ENCODE measurements around the gene AK5.
"Not testable (repeated sequence)": the region's sequence is repeated elsewhere in the genome, so short reads cannot be mapped to it uniquely, and the experiment has no call there.

The AK5 gene

GRCh38 chr1:77514921-77515776, 233.3 kb downstream of the AK5 start:
- H3K27ac ChIP-seq (ENCODE audit: low read length) = peak overlapping the region; percentile 30
- H3K4me3 ChIP-seq (ENCODE audit: low read length) = peak overlapping the region; percentile 34; the same call in 1 of the 2 replicates
- H3K27me3 ChIP-seq (ENCODE audit: insufficient read depth, low read length) = no peaks in the 10 kb centered on the region
- peaks cover 22% of the 10 kb centered on the region for H3K4me1 ChIP-seq (ENCODE audit: insufficient read depth, low read length)
- peak overlapping the region; percentile 68; the same call in 1 of the 2 replicates for H3K9ac ChIP-seq (ENCODE audit: low read depth, low read length)
- H3K36me3 ChIP-seq (ENCODE audit: insufficient read depth, low read depth, low read length) = no peaks in the 10 kb centered on the region
- no peaks in the 10 kb centered on the region for H3K9me3 ChIP-seq (ENCODE audit: insufficient read depth, low read depth, low read length)

- Histone ChIP-seq H3K4me3 (ENCODE audit: low read length) (no peak overlapping the region), H3K4me1 (ENCODE audit: insufficient read depth, low read length) (peaks cover 22% of the 10 kb centered on the region), H3K27me3 (ENCODE audit: insufficient read depth, low read length) (no peaks in the 10 kb centered on the region), H3K36me3 (ENCODE audit: insufficient read depth, low read depth, low read length) (no peaks in the 10 kb centered on the region), H3K9me3 (ENCODE audit: insufficient read depth, low read depth, low read length) (no peaks in the 10 kb centered on the region), H3K9ac (ENCODE audit: low read depth, low read length) (peak overlapping the region; percentile 23; the same call in 1 of the 2 replicates), H3K27ac (ENCODE audit: low read length) (no peak overlapping the region)
These were observed 234.3 kb downstream of the AK5 start for GRCh38 chr1:77516106-77516505.

- Histone ChIP-seq H3K4me3 (ENCODE audit: low read length) (no peak overlapping the region), H3K27me3 (ENCODE audit: insufficient read depth, low read length) (no peaks in the 10 kb centered on the region), H3K4me1 (ENCODE audit: insufficient read depth, low read length) (no peaks in the 10 kb centered on the region), H3K36me3 (ENCODE audit: insufficient read depth, low read depth, low read length) (no peaks in the 10 kb centered on the region), H3K27ac (ENCODE audit: low read length) (no peak overlapping the region), H3K9ac (ENCODE audit: low read depth, low read length) (no peak overlapping the region), H3K9me3 (ENCODE audit: insufficient read depth, low read depth, low read length) (no peaks in the 10 kb centered on the region)
These were observed 242.2 kb downstream of the AK5 start for GRCh38 chr1:77524038-77524437.

- not testable (repeated sequence) for H3K4me3 ChIP-seq (ENCODE audit: low read length); H3K27ac ChIP-seq (ENCODE audit: low read length); H3K36me3 ChIP-seq (ENCODE audit: insufficient read depth, low read depth, low read length); H3K4me1 ChIP-seq (ENCODE audit: insufficient read depth, low read length); H3K27me3 ChIP-seq (ENCODE audit: insufficient read depth, low read length); H3K9me3 ChIP-seq (ENCODE audit: insufficient read depth, low read depth, low read length); H3K9ac ChIP-seq (ENCODE audit: low read depth, low read length)
These were observed 249.3 kb downstream of the AK5 start for GRCh38 chr1:77531149-77531548.

- H3K27ac ChIP-seq (ENCODE audit: low read length); H3K27me3 ChIP-seq (ENCODE audit: insufficient read depth, low read length): not testable (repeated sequence)
These were observed 249.9 kb downstream of the AK5 start for GRCh38 chr1:77531596-77532280.

GRCh38 chr1:77532641-77533040, 250.8 kb downstream of the AK5 start:
- no peaks in the 10 kb centered on the region for H3K27me3 ChIP-seq (ENCODE audit: insufficient read depth, low read length)
- no peaks in the 10 kb centered on the region for H3K36me3 ChIP-seq (ENCODE audit: insufficient read depth, low read depth, low read length)
- H3K27ac ChIP-seq (ENCODE audit: low read length) = no peak overlapping the region
- no peaks in the 10 kb centered on the region for H3K4me1 ChIP-seq (ENCODE audit: insufficient read depth, low read length)
- H3K9ac ChIP-seq (ENCODE audit: low read depth, low read length) = no peak overlapping the region
- no peak overlapping the region for H3K4me3 ChIP-seq (ENCODE audit: low read length)
- no peaks in the 10 kb centered on the region for H3K9me3 ChIP-seq (ENCODE audit: insufficient read depth, low read depth, low read length)

More at GRCh38 chr1:77531596-77532280, 249.9 kb downstream of the AK5 start:
- H3K4me3 ChIP-seq (ENCODE audit: low read length); H3K36me3 ChIP-seq (ENCODE audit: insufficient read depth, low read depth, low read length); H3K4me1 ChIP-seq (ENCODE audit: insufficient read depth, low read length); H3K9me3 ChIP-seq (ENCODE audit: insufficient read depth, low read depth, low read length); H3K9ac ChIP-seq (ENCODE audit: low read depth, low read length): not testable (repeated sequence)

GRCh38 chr1:77533660-77534305, 252.0 kb downstream of the AK5 start:
- H3K4me3 ChIP-seq (ENCODE audit: low read length) = no peak overlapping the region
- H3K4me1 ChIP-seq (ENCODE audit: insufficient read depth, low read length) = no peaks in the 10 kb centered on the region
- no peaks in the 10 kb centered on the region for H3K36me3 ChIP-seq (ENCODE audit: insufficient read depth, low read depth, low read length)
- H3K27me3 ChIP-seq (ENCODE audit: insufficient read depth, low read length) = no peaks in the 10 kb centered on the region
- no peak overlapping the region for H3K27ac ChIP-seq (ENCODE audit: low read length)
- no peak overlapping the region for H3K9ac ChIP-seq (ENCODE audit: low read depth, low read length)
- no peaks in the 10 kb centered on the region for H3K9me3 ChIP-seq (ENCODE audit: insufficient read depth, low read depth, low read length)

- Histone ChIP-seq H3K4me3 (ENCODE audit: low read length) (no peak overlapping the region), H3K9ac (ENCODE audit: low read depth, low read length) (no peak overlapping the region), H3K36me3 (ENCODE audit: insufficient read depth, low read depth, low read length) (no peaks in the 10 kb centered on the region), H3K4me1 (ENCODE audit: insufficient read depth, low read length) (no peaks in the 10 kb centered on the region), H3K9me3 (ENCODE audit: insufficient read depth, low read depth, low read length) (no peaks in the 10 kb centered on the region), H3K27me3 (ENCODE audit: insufficient read depth, low read length) (no peaks in the 10 kb centered on the region), H3K27ac (ENCODE audit: low read length) (no peak overlapping the region)
These were observed 252.6 kb downstream of the AK5 start for GRCh38 chr1:77534456-77534855.

GRCh38 chr1:77536813-77537212, 255.0 kb downstream of the AK5 start:
- H3K36me3 ChIP-seq (ENCODE audit: insufficient read depth, low read depth, low read length) = no peaks in the 10 kb centered on the region
- H3K9me3 ChIP-seq (ENCODE audit: insufficient read depth, low read depth, low read length) = no peaks in the 10 kb centered on the region
- H3K4me1 ChIP-seq (ENCODE audit: insufficient read depth, low read length) = no peaks in the 10 kb centered on the region
- H3K27ac ChIP-seq (ENCODE audit: low read length) = no peak overlapping the region
- H3K9ac ChIP-seq (ENCODE audit: low read depth, low read length) = no peak overlapping the region
- H3K4me3 ChIP-seq (ENCODE audit: low read length) = no peak overlapping the region
- no peaks in the 10 kb centered on the region for H3K27me3 ChIP-seq (ENCODE audit: insufficient read depth, low read length)

- H3K4me3 ChIP-seq (ENCODE audit: low read length) = no peak overlapping the region
- no peak overlapping the region for H3K27ac ChIP-seq (ENCODE audit: low read length)
- H3K36me3 ChIP-seq (ENCODE audit: insufficient read depth, low read depth, low read length) = no peaks in the 10 kb centered on the region
- H3K9me3 ChIP-seq (ENCODE audit: insufficient read depth, low read depth, low read length) = no peaks in the 10 kb centered on the region
- no peaks in the 10 kb centered on the region for H3K4me1 ChIP-seq (ENCODE audit: insufficient read depth, low read length)
- no peak overlapping the region for H3K9ac ChIP-seq (ENCODE audit: low read depth, low read length)
- H3K27me3 ChIP-seq (ENCODE audit: insufficient read depth, low read length) = no peaks in the 10 kb centered on the region
These were observed 257.2 kb downstream of the AK5 start for GRCh38 chr1:77538956-77539518.

- Histone ChIP-seq H3K9me3 (ENCODE audit: insufficient read depth, low read depth, low read length) (no peaks in the 10 kb centered on the region), H3K4me3 (ENCODE audit: low read length) (no peak overlapping the region), H3K9ac (ENCODE audit: low read depth, low read length) (no peak overlapping the region), H3K27me3 (ENCODE audit: insufficient read depth, low read length) (no peaks in the 10 kb centered on the region), H3K27ac (ENCODE audit: low read length) (no peak overlapping the region), H3K4me1 (ENCODE audit: insufficient read depth, low read length) (no peaks in the 10 kb centered on the region), H3K36me3 (ENCODE audit: insufficient read depth, low read depth, low read length) (no peaks in the 10 kb centered on the region)
These were observed 257.8 kb downstream of the AK5 start for GRCh38 chr1:77539519-77540142.
